Naive B cell (primary cell): ENCODE measurements around the gene EIPR1. TPM values are rescaled to one million over a fixed set of nuclear protein-coding genes. Genes with fewer than 3 reads are reported as not detected.

ENCODE experiments used
- polyA plus RNA-seq, 6 donors: library from polyadenylated mRNA; unstranded; fragments of 300-500 nt; fragmentation: Illumina TruSeq; gene quantifications; one replicate each; pipeline ENCODE4 v1.2.3, GENCODE V29; 2021; ENCODE audit warnings: low read depth in 6 of 6

The EIPR1 gene
- polyA plus RNA-seq, 6 donors from 2014 or later, result 35.7 to 53.9 (median 40.9) TPM

Other genes with a start within 250 kb of the EIPR1 start
- gene TRAPPC12, start 1.9 kb upstream of the EIPR1 start, polyA plus RNA-seq, result 10 to 100 TPM; 31.3 to 36.3 (median 33.1) TPM
- 10 to 100 TPM; 32.3 to 87.8 (median 37.1) TPM for gene ADI1, start 141.7 kb upstream of the EIPR1 start, polyA plus RNA-seq
- gene RNASEH1, start 180.5 kb upstream of the EIPR1 start, polyA plus RNA-seq, result 10 to 100 TPM; 31.4 to 38.8 (median 36.2) TPM
- gene RPS7, start 197.4 kb upstream of the EIPR1 start, polyA plus RNA-seq, result 1,000 to 10,000 TPM in 4 of 6 donors, 100 to 1,000 TPM in 2; 612 to 1,284 (median 1,085) TPM
- gene COLEC11, start 217.3 kb upstream of the EIPR1 start, polyA plus RNA-seq, result not detected